GM12875 (cell line): ENCODE measurements around the gene PATJ.
"Not testable (repeated sequence)": the region's sequence is repeated elsewhere in the genome, so short reads cannot be mapped to it uniquely, and the experiment has no call there.

ENCODE experiments used
- H3K4me3 ChIP-seq: one replicate; pipeline ENCODE4 v1.5.1; 2011; ENCODE audit warnings: low read depth, low read length, control low read depth
- TF ChIP-seq, protein P1 (sequence below): IDR thresholded peaks from 2 replicates; pipeline ENCODE4 v1.5.1; 2011; ENCODE audit warnings: low read depth, mild to moderate bottlenecking, control low read depth, inconsistent platforms, low read length, moderate library complexity, borderline replicate concordance; ENCODE audit not compliant: insufficient read depth

Gene PATJ

DNA sequence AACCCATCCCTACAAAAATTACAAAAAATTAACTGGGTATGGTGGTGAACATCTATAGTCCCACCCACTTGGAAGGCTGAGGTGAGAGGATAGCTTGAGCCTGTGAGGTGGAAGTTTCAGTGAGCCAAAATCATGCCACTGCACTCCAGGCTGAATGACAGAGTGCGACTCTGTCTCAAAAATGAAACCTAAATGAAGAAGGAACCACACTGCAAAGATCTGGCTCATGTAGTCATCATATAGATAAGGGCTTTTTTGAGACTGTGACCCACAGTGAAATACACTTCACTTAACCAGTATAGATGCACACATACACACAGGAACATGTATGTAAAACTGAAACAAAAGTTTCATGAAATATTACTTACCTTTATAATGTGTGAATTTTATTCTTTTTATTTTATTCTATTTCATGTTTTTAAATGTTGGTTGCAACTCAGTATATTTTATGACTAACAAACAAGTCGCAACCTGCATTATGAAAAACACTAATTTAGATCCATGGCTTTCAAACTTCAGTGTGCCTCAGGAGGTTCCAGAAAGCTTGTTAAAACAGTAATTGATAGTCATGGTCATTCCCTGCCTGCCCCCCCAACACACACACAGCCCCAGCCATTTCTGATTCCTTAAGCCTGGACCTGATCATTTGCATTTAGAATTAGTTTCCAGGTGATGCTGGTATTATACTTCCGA, 189.5 kb downstream of the PATJ start:
- H3K4me3 ChIP-seq: no peak overlapping the region
- TF ChIP-seq, protein P1, sequence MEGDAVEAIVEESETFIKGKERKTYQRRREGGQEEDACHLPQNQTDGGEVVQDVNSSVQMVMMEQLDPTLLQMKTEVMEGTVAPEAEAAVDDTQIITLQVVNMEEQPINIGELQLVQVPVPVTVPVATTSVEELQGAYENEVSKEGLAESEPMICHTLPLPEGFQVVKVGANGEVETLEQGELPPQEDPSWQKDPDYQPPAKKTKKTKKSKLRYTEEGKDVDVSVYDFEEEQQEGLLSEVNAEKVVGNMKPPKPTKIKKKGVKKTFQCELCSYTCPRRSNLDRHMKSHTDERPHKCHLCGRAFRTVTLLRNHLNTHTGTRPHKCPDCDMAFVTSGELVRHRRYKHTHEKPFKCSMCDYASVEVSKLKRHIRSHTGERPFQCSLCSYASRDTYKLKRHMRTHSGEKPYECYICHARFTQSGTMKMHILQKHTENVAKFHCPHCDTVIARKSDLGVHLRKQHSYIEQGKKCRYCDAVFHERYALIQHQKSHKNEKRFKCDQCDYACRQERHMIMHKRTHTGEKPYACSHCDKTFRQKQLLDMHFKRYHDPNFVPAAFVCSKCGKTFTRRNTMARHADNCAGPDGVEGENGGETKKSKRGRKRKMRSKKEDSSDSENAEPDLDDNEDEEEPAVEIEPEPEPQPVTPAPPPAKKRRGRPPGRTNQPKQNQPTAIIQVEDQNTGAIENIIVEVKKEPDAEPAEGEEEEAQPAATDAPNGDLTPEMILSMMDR: no peak

DNA sequence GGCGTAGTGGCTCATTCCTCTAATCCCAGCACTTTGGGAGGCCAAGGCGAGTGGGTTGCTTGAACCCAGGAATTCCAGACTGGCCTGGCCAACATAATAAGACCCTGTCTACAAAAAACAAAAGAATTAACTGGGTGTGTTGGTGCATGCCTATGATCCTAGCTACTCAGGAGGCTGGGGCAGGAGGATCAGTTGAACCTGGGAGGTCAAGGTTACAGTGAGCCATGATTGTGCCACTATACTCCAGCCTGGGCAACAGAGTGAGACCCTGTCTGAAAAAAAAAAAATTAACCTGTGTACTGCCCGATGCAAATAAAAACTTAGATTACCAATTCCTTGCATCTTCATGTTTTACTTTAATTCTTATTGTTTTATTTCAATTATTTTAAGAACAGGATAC, 193.2 kb downstream of the PATJ start:
- TF ChIP-seq, protein P1: no peak
- no peak overlapping the region for H3K4me3 ChIP-seq

DNA sequence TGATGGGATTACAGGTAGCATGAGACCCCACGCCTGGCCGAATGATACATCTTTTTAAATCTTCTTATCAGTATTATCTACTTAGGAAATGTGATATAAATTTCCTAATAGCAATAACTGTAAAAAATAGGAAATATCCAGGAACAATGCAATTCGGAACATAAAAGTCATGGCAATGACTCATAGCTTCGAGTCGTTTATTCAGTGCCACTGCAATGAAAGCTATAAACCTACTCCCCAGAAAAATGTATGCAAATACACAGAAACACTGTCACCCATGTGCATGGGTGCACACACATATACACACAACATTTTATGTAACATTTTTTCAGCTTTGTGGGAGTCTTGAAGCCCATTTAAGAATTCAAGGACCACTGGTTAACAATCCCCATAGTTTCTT, 194.6 kb downstream of the PATJ start:
- H3K4me3 ChIP-seq: no peak overlapping the region
- TF ChIP-seq, protein P1: no peak

DNA sequence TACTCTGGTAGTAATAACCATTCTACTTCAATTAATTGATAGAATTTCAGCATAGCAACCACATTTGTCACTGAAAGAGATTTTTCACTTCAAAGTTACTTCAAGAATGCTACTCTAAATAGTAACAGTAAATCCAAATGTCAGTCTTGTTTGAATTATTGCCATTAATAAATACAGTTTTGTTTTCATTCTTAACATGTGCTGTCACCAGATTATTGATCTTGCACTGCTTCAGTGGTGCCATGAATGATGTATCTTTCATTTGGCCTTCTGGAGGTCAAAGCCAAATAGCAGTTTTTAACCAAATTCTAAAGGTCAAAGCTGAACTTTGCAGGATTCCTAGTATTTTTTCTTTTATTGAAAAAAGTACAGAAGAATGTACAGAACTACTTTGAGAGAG, 199.5 kb downstream of the PATJ start:
- H3K4me3 ChIP-seq: no peak overlapping the region
- TF ChIP-seq, protein P1: no peak

DNA sequence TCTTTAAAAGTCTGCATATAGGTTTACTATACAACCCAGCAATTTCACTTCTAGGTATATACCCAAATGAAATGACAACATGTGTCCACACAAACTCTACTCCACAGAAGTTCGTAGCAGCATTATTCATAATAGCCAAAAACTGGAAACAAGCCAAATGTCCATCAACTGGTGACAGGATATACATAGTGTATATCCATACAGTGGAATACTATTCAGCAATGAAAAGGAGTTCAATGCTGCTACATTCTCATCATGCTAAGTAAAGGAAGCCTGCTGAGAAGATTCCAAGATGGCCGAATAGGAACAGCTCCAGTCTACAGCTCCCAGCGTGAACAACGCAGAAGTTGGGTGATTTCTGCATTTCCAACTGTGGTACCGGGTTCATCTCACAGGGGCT, 200.6 kb downstream of the PATJ start:
- TF ChIP-seq, protein P1: no peak
- H3K4me3 ChIP-seq: no peak overlapping the region

DNA sequence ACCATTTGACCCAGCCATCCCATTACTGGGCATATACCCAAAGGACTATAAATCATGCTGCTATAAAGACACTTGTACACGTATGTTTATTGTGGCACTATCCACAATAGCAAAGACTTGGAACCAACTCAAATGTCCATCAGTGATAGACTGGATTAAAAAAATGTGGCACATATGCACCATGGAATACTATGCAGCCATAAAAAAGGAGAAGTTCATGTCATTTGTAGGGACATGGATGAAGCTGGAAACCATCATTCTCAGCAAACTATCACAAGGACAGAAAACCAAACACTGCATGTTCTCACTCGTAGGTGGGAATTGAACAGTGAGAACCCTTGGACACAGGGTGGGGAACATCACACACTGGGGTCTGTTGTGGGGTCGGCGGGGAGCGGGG, 206.4 kb downstream of the PATJ start:
- not testable (repeated sequence) for H3K4me3 ChIP-seq

DNA sequence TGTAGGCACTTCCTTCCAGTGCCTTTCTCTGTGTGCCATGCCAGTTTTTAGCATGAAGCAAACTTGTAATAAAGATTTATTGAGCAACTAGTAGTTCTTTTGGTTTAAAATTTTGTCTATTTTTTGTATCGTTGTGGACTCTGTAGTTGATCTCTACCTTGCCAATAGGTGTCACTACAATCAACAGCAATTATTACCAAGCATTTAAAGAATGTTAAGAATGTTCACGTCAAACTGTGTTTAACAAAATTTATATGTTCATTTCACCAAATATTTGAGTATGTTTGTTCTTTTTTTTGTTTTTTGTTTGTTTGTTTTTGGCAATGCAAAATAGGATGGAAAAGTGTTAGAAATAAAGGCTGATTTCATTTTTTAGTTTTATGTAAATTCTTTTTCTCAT, 208.1 kb downstream of the PATJ start:
- TF ChIP-seq, protein P1: 0 out of 2 replicates have a peak, but pooled peaks have one; percentile 22

More for the DNA sequence above, 208.1 kb downstream of the PATJ start:
- no peak overlapping the region for H3K4me3 ChIP-seq
